H1 (cell line): ENCODE measurements around the gene TASOR2. TPM values are rescaled to one million over a fixed set of nuclear protein-coding genes. Genes with fewer than 3 reads are reported as not detected.

Source experiments
- CTCF ChIA-PET: fragments of 300-600 bp; sonication (Branson Sonifier 250); formaldehyde crosslinking; loops from one replicate; lab custom pipeline; 2021; ENCODE audit not compliant: partially characterized antibody; lab: Charles Lee
- POLR2A ChIA-PET: fragments of 300-600 bp; sonication (Branson Sonifier 250); formaldehyde crosslinking; loops from one replicate; lab custom pipeline; 2021; ENCODE audit warnings: inconsistent platforms; ENCODE audit not compliant: partially characterized antibody; lab: Charles Lee
- DNase-seq, 2 experiments: peaks; one replicate each; pipeline versions ENCODE4 v3.0.0 to v3.0.0-alpha.2; 2010 to 2022; ENCODE audit warnings: low spot score in 2 of 2, low read depth in 1 of 2, mixed read lengths in 1 of 2
- FAIRE-seq: peaks from 2 replicates; lab custom pipeline; 2011; peaks lifted over from hg19 to GRCh38; lab: Jason Lieb, UNC
- H2AFZ ChIP-seq: 2 replicates; pipeline ENCODE4 v1.8.1; 2012; ENCODE audit warnings: low read length, inconsistent platforms
- H2AK5ac ChIP-seq: 2 replicates; pipeline ENCODE4 v1.6.1; 2013; ENCODE audit warnings: low read depth, low read length
- H2BK120ac ChIP-seq: replicated peaks from 2 replicates; pipeline ENCODE3; 2013; ENCODE audit warnings: low read depth, low read length, inconsistent platforms
- H2BK12ac ChIP-seq: 2 replicates; pipeline ENCODE4 v1.6.1; 2013; ENCODE audit warnings: low read depth, low read length
- H2BK15ac ChIP-seq: 2 replicates; pipeline ENCODE4 v1.6.1; 2013; ENCODE audit warnings: low read length
- H2BK20ac ChIP-seq: 2 replicates; pipeline ENCODE4 v1.6.1; 2013; ENCODE audit warnings: low read length
- H2BK5ac ChIP-seq: 2 replicates; pipeline ENCODE4 v1.6.1; 2013; ENCODE audit warnings: low read depth, low read length
- H3K14ac ChIP-seq: 2 replicates; pipeline ENCODE4 v1.6.1; 2013; ENCODE audit warnings: inconsistent platforms; ENCODE audit not compliant: insufficient read length
- H3K18ac ChIP-seq: 2 replicates; pipeline ENCODE4 v1.6.1; 2013; ENCODE audit warnings: low read length; ENCODE audit errors: extremely low read depth
- H3K23ac ChIP-seq: 2 replicates; pipeline ENCODE4 v1.6.1; 2013; ENCODE audit warnings: inconsistent platforms; ENCODE audit not compliant: insufficient read length
- H3K23me2 ChIP-seq: 2 replicates; pipeline ENCODE4 v1.6.1; 2013; ENCODE audit warnings: low read depth, low read length
- H3K27ac ChIP-seq: 2 replicates; pipeline ENCODE4 v1.6.1; 2011; ENCODE audit warnings: low read depth, low read length, inconsistent platforms
- H3K27me3 ChIP-seq, 4 experiments: replicated peaks in 1 of 4; 1 replicate in 1 of 4; 2 replicates in 3 of 4; pipeline versions ENCODE4 v1.6.1 to v1.8.1; 2011 to 2013; ENCODE audit warnings: low read length in 3 of 4, mild to moderate bottlenecking in 3 of 4, inconsistent platforms in 2 of 4, mixed read lengths in 2 of 4, moderate library complexity in 1 of 4; ENCODE audit not compliant: control insufficient read depth in 3 of 4, insufficient read depth in 3 of 4; ENCODE audit errors: extremely low read depth in 1 of 4
- H3K36me3 ChIP-seq, 4 experiments: 2 replicates each; pipeline versions ENCODE4 v1.6.1 to v1.8.1; 2011 to 2013; ENCODE audit warnings: mild to moderate bottlenecking in 4 of 4, low read length in 3 of 4, moderate library complexity in 2 of 4, control low read depth in 1 of 4, inconsistent platforms in 1 of 4; ENCODE audit not compliant: insufficient read depth in 4 of 4, control insufficient read depth in 2 of 4
- H3K4ac ChIP-seq: replicated peaks from 2 replicates; pipeline ENCODE3; 2013; ENCODE audit warnings: low read length, low read depth, mixed read lengths, inconsistent platforms; ENCODE audit not compliant: insufficient read length
- H3K4me1 ChIP-seq, 4 experiments: replicated peaks in 1 of 4; 1 replicate in 1 of 4; 2 replicates in 3 of 4; pipeline versions ENCODE4 v1.6.1 to v1.8.1; 2011 to 2013; ENCODE audit warnings: low read length in 3 of 4, inconsistent platforms in 2 of 4, mixed read lengths in 1 of 4; ENCODE audit not compliant: insufficient read depth in 4 of 4, control insufficient read depth in 3 of 4
- H3K4me2 ChIP-seq, 2 experiments: 2 replicates each; pipeline versions ENCODE4 v1.6.1 to v1.8.1; 2011 to 2013; ENCODE audit warnings: low read depth in 2 of 2, low read length in 2 of 2, control low read depth in 1 of 2, inconsistent platforms in 1 of 2, mild to moderate bottlenecking in 1 of 2; ENCODE audit not compliant: insufficient read depth in 1 of 2
- H3K4me3 ChIP-seq, 4 experiments: fragments of 200-600, 300-600 bp in 1 of 4; sonication (generic), shearing (Covaris generic), sonication (Bioruptor Twin) in 1 of 4; 2 replicates each; pipeline versions ENCODE4 v1.5.1 to v1.8.1; 2011 to 2016; ENCODE audit warnings: low read length in 4 of 4, low read depth in 3 of 4, control low read depth in 2 of 4, inconsistent platforms in 2 of 4, mild to moderate bottlenecking in 2 of 4, mixed read lengths in 1 of 4, moderate library complexity in 1 of 4; ENCODE audit not compliant: insufficient read depth in 2 of 4; ENCODE audit errors: extremely low read depth in 1 of 4
- H3K56ac ChIP-seq: replicated peaks from 2 replicates; pipeline ENCODE3; 2013; ENCODE audit warnings: low read depth, mild to moderate bottlenecking, mixed read lengths, low read length, inconsistent platforms; ENCODE audit not compliant: insufficient read length
- H3K79me1 ChIP-seq: 2 replicates; pipeline ENCODE4 v1.6.1; 2013; ENCODE audit warnings: low read depth, low read length, control low read depth
- H3K79me2 ChIP-seq, 2 experiments: 2 replicates each; pipeline versions ENCODE4 v1.6.1 to v1.8.1; 2012 to 2013; ENCODE audit warnings: low read length in 2 of 2, mild to moderate bottlenecking in 2 of 2, inconsistent platforms in 1 of 2; ENCODE audit not compliant: insufficient read depth in 2 of 2, control insufficient read depth in 1 of 2
- H3K9ac ChIP-seq, 4 experiments: replicated peaks in 1 of 4; 1 replicate in 1 of 4; 2 replicates in 3 of 4; pipeline versions ENCODE4 v1.6.1 to v1.8.1; 2011 to 2013; ENCODE audit warnings: low read depth in 3 of 4, low read length in 3 of 4, control low read depth in 2 of 4, mild to moderate bottlenecking in 2 of 4, moderate library complexity in 2 of 4, inconsistent platforms in 1 of 4; ENCODE audit errors: extremely low read depth in 1 of 4
- H3K9me3 ChIP-seq, 2 experiments: 2 replicates each; pipeline versions ENCODE4 v1.6.1 to v1.8.1; 2012 to 2013; ENCODE audit warnings: mild to moderate bottlenecking in 2 of 2, moderate library complexity in 2 of 2, control low read depth in 1 of 2, inconsistent platforms in 1 of 2, low read depth in 1 of 2, low read length in 1 of 2, mixed read lengths in 1 of 2; ENCODE audit not compliant: insufficient read depth in 2 of 2
- H4K20me1 ChIP-seq, 2 experiments: replicated peaks in 1 of 2; 2 replicates each; pipeline versions ENCODE3 to v1.8.1; 2011 to 2013; ENCODE audit warnings: inconsistent platforms in 2 of 2, low read length in 2 of 2, mild to moderate bottlenecking in 1 of 2; ENCODE audit not compliant: insufficient read depth in 2 of 2, control insufficient read depth in 1 of 2
- H4K5ac ChIP-seq: 2 replicates; pipeline ENCODE4 v1.6.1; 2013; ENCODE audit warnings: low read length, low read depth, mixed read lengths, inconsistent platforms; ENCODE audit not compliant: insufficient read length
- H4K8ac ChIP-seq: 2 replicates; pipeline ENCODE4 v1.8.0; 2013; ENCODE audit warnings: mild to moderate bottlenecking, moderate library complexity, low read length, inconsistent platforms; ENCODE audit not compliant: insufficient read depth; ENCODE audit errors: extremely low read depth
- H4K91ac ChIP-seq: replicated peaks from 2 replicates; pipeline ENCODE3; 2013; ENCODE audit warnings: low read length, mixed read lengths, inconsistent platforms; ENCODE audit not compliant: insufficient read length
- CBX8 ChIP-seq: fragments of 300-800, 300-1000 bp; sonication (generic); IDR thresholded peaks from 2 replicates; pipeline ENCODE4 v1.7.1; 2016; ENCODE audit warnings: low read depth, low read length, borderline replicate concordance
- CEBPB ChIP-seq: IDR thresholded peaks from 2 replicates; pipeline ENCODE4 v1.6.1; 2012; ENCODE audit warnings: low read depth, low read length
- HDAC6 ChIP-seq: IDR thresholded peaks from one replicate; pipeline ENCODE4 v1.7.1; 2012; ENCODE audit warnings: low read depth, mild to moderate bottlenecking, inconsistent platforms, low read length, moderate library complexity
- SIX5 ChIP-seq: IDR thresholded peaks from 2 replicates; pipeline ENCODE4 v1.6.1; 2011; ENCODE audit warnings: mild to moderate bottlenecking, low read depth, low read length
- WGBS, 2 experiments: shearing (Covaris generic) in 1 of 2; methylation state at CpG; one replicate each; pipeline versions ENCODE4 v1.1.6 to v1.1.7; 2013 to 2015; ENCODE audit warnings: low lambda C conversion rate in 2 of 2, mixed read lengths in 2 of 2, inconsistent platforms in 1 of 2, low coverage in 1 of 2, missing lambda C conversion rate in 1 of 2; ENCODE audit not compliant: insufficient replicate concordance in 2 of 2, insufficient coverage in 1 of 2, insufficient read length in 1 of 2; ENCODE audit errors: extremely low coverage in 1 of 2, missing lambda C conversion rate in 1 of 2; 5-methylcytosine and 5-hydroxymethylcytosine counted together
- polyA plus RNA-seq, 7 experiments: library from polyadenylated mRNA; depleted of rRNA in 3 of 7; stranded (reverse) in 5 of 7; unstranded in 2 of 7; fragments of >200 nt in 5 of 7; fragments of 200-250 nt in 2 of 7; gene quantifications; 1 replicate in 5 of 7; 2 replicates in 1 of 7; 4 replicates in 1 of 7; pipeline versions ENCODE4 v1.2.1 to v1.2.3, GENCODE V29; 2011 to 2013; ENCODE audit warnings: missing spikeins in 2 of 7, mixed read lengths in 2 of 7
- total RNA-seq: library from RNA; stranded (reverse); fragmentation: NEBNext Ultra II Directional; extraction: Animal tissue kit (Norgen Biotek cat#: 25700); gene quantifications from 2 replicates; pipeline ENCODE4 v1.2.1, GENCODE V29; 2021

Gene TASOR2
- total and polyA plus RNA-seq, 2 of the 8 experiments (the other 6 are each of a cell fraction or from before 2014, with no cell fraction given) = 13.1 to 74.9 TPM

- Histone ChIP-seq H3K4me2 (no peak overlapping the region), H3K4ac (no peak overlapping the region), H3K56ac (no peak overlapping the region), H3K9ac (no peak overlapping the region), H2AK5ac (no peak overlapping the region), H2AFZ (no peak overlapping the region), H3K4me1 (no peaks in the 10 kb centered on the region), H4K20me1 (no peaks in the 10 kb centered on the region), H4K5ac (no peak overlapping the region), H3K9me3 (no peaks in the 10 kb centered on the region), H3K23me2 (no peaks in the 10 kb centered on the region), H3K27me3 (no peaks in the 10 kb centered on the region), H3K23ac (no peak overlapping the region), H3K79me1 (no peaks in the 10 kb centered on the region; the same call in 1 of the 2 replicates), H2BK15ac (no peak overlapping the region), H2BK12ac (no peak overlapping the region), H2BK5ac (no peak overlapping the region), H3K27ac (no peak overlapping the region), H3K36me3 (peaks cover 0 to 18% (median 0%) of the 10 kb centered on the region in 4 experiments; a peak in 2 of 8 replicates), H3K79me2 (peaks cover 0 to 42% of the 10 kb centered on the region in 2 experiments; a peak in 2 of 4 replicates), H3K14ac (no peak overlapping the region), H4K8ac (no peak overlapping the region), H3K4me3 (no peak overlapping the region)
- DNase-seq (no peak), FAIRE-seq (no peak)
- CTCF ChIA-PET = no interaction called here
- TF ChIP-seq CEBPB (no peak), SIX5 (no peak), CBX8 (no peak), HDAC6 (no peak)
- TF ChIP-seq, all 59 proteins: peak for 0
- Histone ChIP-seq H2BK20ac (no peak overlapping the region), H3K18ac (no peak overlapping the region), H2BK120ac (no peak overlapping the region), H4K91ac (no peak overlapping the region)
- 99% methylated on average over 3 of the region's 3 CpGs; no CpG with 5 or more reads in 1 of the 2 experiments for WGBS, 2 experiments
- POLR2A ChIA-PET = interaction anchor here (0.6 kb wide), 1 partner anchor 54 kb away, joined by 3 read pairs; no protein-coding TSS in a partner anchor
Measured at GRCh38 chr10:5719546-5719945, 34.9 kb downstream of the TASOR2 start.
